Hematopoietic multipotent progenitor cell treated with erythropoietin and hydrocortisone succinate and interleukin-3 and kit ligand, for 8 days (in vitro differentiated cells): Measurements from ENCODE around the gene ZNF664.
A peak's percentile ranks its signal among the peaks of the same experiment; 100 is the strongest.

Experiments used
- DNase-seq: peaks from one replicate; pipeline ENCODE4 v3.0.0-alpha.2; 2015

The ZNF664 gene

GRCh38 chr12:123960029-123960735 lies 12.8 kb upstream of the ZNF664 start:
- DNase-seq: no peak

GRCh38 chr12:123960856-123961255 lies 12.2 kb upstream of the ZNF664 start:
- no peak for DNase-seq

GRCh38 chr12:123961585-123962345 lies 11.2 kb upstream of the ZNF664 start:
- DNase-seq: peak; percentile 33

DNA sequence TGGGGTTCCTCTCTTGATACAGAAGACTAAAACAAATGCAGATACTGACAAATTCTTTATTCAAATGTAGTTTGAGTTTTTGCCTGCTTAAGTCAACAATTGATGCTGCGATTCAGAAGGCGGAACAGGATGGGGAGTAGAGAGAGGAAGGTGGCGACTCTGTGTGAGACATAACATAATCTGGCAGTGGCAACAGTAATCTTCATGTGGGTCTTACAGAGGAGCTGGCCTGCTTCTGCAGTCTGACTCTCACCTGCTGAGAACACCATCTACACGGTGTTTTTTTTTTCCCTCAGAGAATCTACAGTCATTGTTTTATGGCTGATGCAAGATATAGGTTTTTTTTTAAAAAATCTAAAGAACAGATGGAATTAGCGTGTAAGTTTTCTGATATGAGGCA lies 10.5 kb upstream of the ZNF664 start:
- DNase-seq: no peak

DNA sequence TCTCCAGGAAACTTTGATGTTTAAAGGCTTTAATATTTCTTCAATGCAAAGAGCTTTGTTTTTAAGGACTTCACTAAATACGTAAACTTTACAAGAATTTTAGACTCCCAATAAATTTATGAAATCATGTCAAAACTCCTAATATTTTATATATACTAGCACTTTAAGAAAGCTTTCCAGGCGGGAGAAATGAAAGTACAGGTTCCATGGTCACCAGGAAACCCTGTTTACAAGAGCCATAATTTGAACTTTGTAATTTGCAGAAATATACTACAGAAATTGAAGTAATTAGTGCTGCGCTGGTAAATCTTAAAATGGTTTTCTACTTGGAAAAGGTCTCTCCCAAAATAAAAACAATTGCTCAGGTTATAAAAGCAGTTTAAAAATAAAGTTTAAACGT lies 9.2 kb upstream of the ZNF664 start:
- no peak for DNase-seq

DNA sequence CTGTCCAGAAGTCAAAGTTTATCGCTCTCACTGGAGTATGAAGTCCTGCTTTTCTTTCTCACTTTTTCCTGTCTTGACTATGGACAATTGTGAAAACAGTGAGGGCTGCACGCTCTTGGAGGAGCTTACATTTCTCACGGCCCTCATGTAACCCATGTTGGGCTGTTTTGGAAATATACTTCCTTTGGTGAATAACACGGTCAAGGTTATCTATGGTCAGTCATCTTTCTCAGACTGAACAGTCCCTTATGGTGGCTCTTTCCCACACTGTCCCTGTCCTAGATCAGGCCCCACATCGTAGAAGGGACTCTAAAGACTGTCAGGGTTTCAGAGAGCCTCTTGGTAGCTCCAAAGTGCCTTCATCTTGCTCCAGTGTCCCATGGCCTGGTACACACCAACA lies 7.6 kb upstream of the ZNF664 start:
- DNase-seq: no peak

GRCh38 chr12:123966596-123966995 lies 6.4 kb upstream of the ZNF664 start:
- DNase-seq: no peak

DNA sequence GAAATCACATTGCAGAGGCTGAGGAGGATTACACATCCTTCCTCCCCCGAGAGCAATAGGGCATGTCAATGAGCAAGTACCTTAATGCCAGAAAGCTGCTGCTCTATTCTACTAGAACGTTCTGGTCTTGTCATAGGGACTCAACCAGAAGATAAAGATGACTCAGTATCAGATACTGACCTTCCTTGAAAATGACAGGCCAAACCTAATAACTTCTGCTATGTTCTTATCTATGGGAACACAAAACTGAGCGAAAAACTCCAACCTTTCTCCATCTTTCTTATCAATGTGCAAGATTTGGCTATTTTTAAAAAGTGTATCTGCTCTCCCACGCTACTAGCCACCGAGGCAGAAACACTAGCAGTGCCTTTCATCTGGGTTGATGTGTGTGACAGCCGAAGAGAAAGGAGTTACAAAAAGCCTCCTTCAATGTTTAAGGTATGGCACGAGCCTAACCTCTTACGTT lies 5.9 kb upstream of the ZNF664 start:
- peak; percentile 54 for DNase-seq

DNA sequence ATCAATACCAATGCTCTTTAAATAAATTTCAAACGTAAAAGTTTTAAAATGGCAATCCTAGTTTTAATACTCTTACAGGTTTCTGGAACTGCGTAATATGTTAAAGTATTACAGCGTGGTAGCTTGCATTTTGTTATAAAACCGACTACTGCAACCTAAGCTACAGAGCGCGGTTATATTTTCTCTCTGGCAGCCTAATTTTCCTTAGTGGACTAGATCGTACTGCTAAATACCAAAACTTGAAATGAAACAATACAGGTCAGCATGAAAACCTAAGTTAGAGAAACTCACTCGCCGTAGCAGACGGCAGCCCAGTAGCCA lies 1.6 kb upstream of the ZNF664 start:
- DNase-seq: no peak

DNA sequence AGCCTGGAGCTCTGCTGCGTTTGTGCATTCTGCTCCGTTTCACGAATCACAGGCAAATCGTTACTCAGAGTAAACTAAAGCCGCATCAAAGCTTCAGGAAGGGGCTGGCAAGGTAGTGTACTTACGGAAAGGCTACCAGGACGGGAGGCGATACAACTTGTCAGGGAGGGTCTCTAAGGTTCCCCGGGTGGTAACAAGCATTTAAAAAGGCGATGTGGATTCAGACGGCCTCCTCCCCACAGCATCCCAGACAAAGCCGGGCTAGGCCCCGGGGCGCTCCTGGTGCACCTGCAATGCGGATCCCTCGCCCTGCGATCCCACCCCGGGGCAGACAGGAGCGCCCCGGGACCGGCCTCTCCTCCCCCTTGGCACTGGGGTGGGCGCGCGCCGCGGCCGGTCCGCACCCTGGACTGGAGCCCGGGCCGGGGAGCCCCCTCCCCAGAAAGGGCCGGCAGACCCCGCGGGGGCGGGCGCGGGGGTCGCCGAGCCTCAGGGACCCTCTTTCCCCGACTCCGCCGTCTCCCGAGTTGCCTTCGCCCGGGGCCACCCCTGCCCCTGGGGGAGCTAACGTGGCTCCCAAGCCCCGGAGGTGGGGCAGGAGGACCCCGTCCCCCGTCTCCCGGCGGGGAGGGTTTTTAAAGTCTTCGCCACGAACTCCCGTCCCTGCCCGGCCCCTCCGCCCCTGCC lies 1.1 kb upstream of the ZNF664 start:
- DNase-seq: peak; percentile 38

DNA sequence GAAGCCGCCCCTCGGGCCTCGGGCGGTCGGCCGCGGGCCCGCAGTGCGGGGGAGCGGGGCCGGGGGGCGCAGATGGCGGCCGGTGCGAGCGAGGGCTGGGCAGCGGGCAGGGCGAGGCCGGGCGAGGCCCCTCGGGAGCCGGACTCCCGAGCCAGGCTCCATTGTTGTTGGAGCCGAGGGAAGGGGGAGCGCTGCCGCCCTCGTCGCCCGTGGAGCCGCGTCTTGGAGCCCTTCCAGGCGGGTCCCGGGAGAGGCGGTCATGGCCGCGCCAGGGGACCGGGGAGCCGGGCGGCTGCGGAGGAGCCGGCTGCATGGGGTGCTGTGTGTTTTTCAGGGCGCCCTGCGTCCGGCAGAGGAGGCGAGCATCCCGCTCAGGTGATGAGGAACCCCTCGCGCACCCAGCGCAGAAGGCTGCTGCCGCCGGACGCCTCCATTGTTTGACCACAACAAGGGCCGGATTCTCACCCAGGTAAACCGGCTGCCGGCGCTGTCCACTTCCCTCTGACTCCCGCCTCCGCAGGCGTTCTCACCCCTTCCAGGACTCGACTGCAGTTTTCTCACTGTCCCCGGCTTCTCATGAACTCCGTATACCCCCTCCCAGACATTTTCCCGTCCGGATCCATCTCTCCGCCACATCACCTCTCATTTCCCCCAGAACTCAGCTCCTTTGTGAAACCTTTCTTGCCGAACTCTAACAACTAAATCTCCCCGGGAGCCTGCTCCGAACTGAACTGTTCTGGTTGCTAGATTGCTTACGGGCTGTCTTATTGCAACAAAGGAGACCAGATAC lies 732 bp downstream of the ZNF664 start:
- DNase-seq: peak; percentile 15

DNA sequence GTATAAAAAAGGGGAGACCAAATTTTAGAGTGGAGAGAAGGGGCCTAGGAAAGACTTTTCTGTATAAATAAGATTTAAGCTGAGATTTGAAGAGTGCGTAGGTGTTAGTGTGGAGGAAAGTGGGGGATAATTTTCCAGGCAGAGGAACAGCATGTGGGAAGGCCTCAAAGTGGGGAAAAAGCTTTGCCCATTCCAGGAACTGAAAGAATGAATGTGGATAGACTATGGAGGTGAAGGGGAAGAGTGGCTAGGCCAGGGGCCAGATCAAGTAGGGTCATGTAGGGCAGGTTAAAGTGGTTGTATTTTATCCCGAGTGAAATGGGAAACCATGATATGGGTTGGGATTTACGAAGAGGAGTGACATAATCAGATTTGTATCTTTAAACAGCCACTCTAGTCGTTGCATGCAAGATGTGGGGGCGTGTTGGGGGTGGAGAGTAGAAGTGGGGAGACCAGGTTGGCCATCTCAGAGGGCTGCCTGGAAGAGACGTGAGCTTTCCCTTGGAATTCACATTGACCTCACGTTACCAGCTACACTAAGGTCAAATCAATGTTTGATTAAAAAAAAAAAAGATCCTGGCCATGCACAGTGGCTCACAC lies 3.3 kb downstream of the ZNF664 start:
- DNase-seq: no peak

DNA sequence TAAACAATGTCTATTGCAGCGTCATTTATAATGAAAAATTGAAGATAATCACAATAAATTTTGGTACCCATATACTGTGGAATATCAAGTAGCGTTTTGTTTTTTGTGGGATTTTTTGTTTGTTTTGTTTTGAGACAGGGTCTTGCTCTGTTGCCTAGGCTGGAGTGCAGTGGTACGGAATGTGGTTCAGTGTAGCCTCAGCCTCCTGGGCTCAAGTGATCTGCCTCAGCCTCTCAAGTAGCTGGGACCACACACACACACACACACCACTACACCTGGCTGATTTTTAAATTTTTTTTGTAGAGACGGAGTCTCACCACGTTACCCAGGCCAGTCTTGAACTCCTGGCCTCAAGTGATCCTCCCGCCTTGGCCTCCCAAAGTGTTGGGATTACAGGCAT lies 6.6 kb downstream of the ZNF664 start:
- no peak for DNase-seq

GRCh38 chr12:123982269-123982668 lies 9.3 kb downstream of the ZNF664 start:
- DNase-seq: no peak

DNA sequence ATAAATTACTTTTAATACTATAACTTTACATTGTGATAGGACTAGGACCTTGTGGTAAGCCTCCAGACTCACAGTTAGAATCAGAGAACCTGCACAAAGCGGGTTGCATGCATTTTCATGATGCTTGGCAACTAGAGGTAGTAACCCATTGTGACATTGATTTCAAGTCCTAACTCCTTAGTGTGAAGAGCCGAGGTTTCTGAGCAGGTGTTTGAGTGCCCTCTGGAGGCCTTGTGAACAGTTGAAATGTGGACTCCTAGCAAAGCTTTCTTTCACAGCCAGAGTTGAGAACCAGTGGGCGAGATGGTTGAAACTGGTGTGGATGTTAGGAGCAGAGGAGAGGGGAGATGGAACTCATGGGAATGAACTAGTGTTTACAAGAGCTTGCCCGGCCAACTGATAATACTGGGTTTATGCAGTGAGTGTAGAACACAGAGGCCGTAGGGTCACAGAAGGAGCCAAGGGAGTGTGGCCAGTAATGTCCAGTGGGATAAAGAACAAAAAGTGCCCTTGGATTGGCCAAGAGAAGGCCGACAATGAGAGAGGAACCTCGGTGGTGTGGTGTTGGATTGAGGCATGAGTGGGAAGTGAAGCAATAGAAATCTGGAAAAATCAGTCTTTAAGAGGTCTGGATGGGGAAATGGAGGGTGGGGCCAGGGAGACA lies 10.9 kb downstream of the ZNF664 start:
- DNase-seq: peak; percentile 76

DNA sequence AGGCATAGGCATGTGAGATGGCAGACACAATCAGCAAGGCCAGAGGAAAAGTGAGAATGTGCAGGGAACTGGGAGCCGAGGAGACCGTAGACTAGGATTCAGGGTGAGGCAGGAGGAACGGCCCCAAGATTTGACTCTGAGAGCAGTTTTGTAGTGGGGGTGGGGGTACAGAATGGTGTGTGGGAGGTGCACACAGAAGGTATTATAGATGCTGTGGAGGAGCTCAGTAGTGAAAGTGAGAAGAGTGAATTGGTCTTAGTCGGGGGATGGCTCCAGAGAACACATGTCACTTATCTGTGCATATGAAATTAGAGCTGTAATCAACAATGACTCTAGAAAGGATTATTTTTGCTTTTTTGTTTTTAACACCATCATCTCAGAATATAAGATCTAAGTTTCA lies 11.9 kb downstream of the ZNF664 start:
- no peak for DNase-seq

GRCh38 chr12:123986374-123986965 lies 13.5 kb downstream of the ZNF664 start:
- DNase-seq: no peak

DNA sequence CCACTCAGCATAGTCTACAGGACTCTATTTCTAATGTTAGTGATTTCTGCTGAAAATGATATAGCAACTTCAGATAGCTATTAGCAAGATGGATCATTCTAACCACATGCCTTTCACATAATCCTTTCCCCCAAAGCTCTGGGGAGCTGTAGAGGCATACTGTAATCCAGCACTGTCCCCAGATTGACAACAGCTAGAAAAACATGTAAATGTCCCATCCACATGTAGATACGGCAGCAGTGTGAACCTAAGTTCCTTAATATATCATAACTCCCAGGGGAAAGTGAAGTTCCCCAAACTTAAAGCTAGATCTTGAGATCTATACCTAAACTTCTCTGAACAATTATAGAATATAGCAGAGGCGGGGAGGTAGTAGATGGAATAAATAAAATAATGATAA lies 14.0 kb downstream of the ZNF664 start:
- DNase-seq: no peak

DNA sequence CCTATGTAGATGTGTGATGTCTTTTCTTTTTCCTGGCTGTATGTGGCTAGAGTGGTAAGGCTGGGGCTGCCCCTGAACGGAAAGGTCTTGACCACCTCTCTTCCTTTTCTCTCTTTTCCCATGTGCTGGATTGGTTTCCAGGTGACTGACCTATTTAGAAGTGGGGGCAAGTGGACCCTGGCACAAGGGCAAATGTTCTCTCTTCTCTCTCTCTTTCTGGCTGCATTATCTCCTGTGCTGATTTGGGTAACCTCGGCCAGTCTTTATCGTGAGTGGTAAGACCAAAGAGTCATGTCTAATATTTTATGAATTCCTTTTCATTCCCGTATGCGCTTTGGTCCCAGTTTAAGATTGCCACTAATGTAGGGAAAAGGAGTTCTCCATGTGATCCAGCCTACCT lies 16.2 kb downstream of the ZNF664 start:
- no peak for DNase-seq

DNA sequence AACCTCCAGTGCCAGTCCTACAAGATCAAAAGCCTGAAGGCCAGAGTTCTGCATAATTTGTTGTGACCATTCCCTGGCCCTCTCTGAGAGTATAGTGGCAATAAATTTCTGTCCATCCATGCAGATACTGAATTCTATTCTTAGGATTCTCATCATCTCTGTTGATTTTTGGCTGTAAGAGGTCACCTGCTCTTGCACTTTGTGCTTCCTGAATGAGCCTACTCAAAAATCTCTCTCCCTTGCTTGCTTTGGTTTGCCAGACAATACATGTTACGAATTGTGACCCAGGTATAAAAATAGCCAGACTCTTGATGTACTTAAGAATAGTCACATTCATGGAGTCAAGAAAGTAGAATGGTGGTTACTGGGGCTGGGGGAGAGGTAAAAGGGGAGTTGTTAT lies 16.7 kb downstream of the ZNF664 start:
- DNase-seq: no peak

DNA sequence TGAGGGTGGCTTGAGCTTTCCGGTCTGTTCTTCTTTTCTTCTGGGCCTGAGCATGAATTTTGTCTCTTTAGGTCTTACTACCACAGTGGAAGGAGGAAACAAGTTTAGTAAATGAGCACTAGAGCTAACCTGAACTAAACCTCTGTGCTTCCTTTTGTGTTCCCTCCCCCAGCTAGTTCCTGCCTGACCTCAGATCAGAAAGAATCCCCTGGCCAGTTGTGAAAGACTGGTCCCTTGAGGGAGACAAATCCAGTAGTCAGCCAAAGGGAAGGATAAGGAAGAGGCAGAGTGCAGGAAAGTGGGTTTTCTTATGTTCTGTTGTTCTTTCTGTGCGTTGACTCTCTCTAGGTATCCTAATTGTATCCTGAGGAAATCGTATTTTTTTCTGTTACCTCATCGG lies 17.5 kb downstream of the ZNF664 start:
- DNase-seq: no peak
